Loucy (cell line): ENCODE measurements around the gene TMIGD3.

Source experiments
- EZH2phosphoT487 ChIP-seq: fragments of 200-600 bp; IDR thresholded peaks from 2 replicates; pipeline ENCODE4 v1.6.1; 2018; ENCODE audit warnings: antibody characterized with exemption, mild to moderate bottlenecking, moderate library complexity, borderline replicate concordance
- TF ChIP-seq, protein P1 (sequence below): fragments of 200-600 bp; sonication (generic); conservative IDR thresholded peaks from 2 replicates; pipeline ENCODE4 v1.5.1; 2014; ENCODE audit warnings: mild to moderate bottlenecking, antibody characterized with exemption, low read length

- TF ChIP-seq, protein P1, sequence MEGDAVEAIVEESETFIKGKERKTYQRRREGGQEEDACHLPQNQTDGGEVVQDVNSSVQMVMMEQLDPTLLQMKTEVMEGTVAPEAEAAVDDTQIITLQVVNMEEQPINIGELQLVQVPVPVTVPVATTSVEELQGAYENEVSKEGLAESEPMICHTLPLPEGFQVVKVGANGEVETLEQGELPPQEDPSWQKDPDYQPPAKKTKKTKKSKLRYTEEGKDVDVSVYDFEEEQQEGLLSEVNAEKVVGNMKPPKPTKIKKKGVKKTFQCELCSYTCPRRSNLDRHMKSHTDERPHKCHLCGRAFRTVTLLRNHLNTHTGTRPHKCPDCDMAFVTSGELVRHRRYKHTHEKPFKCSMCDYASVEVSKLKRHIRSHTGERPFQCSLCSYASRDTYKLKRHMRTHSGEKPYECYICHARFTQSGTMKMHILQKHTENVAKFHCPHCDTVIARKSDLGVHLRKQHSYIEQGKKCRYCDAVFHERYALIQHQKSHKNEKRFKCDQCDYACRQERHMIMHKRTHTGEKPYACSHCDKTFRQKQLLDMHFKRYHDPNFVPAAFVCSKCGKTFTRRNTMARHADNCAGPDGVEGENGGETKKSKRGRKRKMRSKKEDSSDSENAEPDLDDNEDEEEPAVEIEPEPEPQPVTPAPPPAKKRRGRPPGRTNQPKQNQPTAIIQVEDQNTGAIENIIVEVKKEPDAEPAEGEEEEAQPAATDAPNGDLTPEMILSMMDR = no peak
- TF ChIP-seq EZH2phosphoT487 = no peak
Observed at GRCh38 chr1:111462370-111463028, 40.9 kb downstream of the TMIGD3 start.
